OCI-LY7 (cell line): Measurements from ENCODE around the gene METTL23. TPM values are rescaled to one million over a fixed set of nuclear protein-coding genes. Genes with fewer than 3 reads are reported as not detected.

Experiments used
- BruUV-seq: library from RNA; stranded (reverse); fragments of 400-500 nt; replicated peaks from 2 replicates; lab custom pipeline; 2021; lab: Mats Ljungman, UMichigan
- CTCF ChIA-PET: fragments of 300-600 bp; sonication (Branson Sonifier 250); formaldehyde crosslinking; loops from one replicate; lab custom pipeline; 2022; ENCODE audit warnings: antibody characterized with exemption; ENCODE audit not compliant: unreplicated experiment; lab: Charles Lee
- POLR2A ChIA-PET: fragments of 300-600 bp; sonication (Branson Sonifier 250); formaldehyde crosslinking; loops from one replicate; lab custom pipeline; 2022; ENCODE audit warnings: antibody characterized with exemption; lab: Charles Lee
- DNase-seq: peaks from one replicate; pipeline ENCODE4 v3.0.0-alpha.2; 2015; ENCODE audit warnings: low spot score
- H2AFZ ChIP-seq: fragments of 200-600 bp; sonication (generic), shearing (Covaris generic); 2 replicates; pipeline ENCODE4 v1.6.1; 2014; ENCODE audit warnings: mild to moderate bottlenecking, antibody characterized with exemption, low read length, moderate library complexity
- H3K27ac ChIP-seq: fragments of 200-600 bp; sonication (generic); 2 replicates; pipeline ENCODE4 v1.5.1; 2014; ENCODE audit warnings: mixed run types, low read depth, mild to moderate bottlenecking, moderate library complexity, low read length, inconsistent platforms; ENCODE audit not compliant: poor library complexity, severe bottlenecking
- H3K36me3 ChIP-seq: fragments of 200-600 bp; sonication (generic); 2 replicates; pipeline ENCODE4 v1.6.1; 2014; ENCODE audit warnings: mild to moderate bottlenecking, antibody characterized with exemption, low read length, moderate library complexity, mixed read lengths; ENCODE audit not compliant: insufficient read depth
- H3K4me1 ChIP-seq: fragments of 200-600 bp; sonication (generic); 2 replicates; pipeline ENCODE4 v1.5.1; 2014; ENCODE audit warnings: mild to moderate bottlenecking, low read length; ENCODE audit not compliant: insufficient read depth, poor library complexity, severe bottlenecking
- H3K4me2 ChIP-seq: fragments of 200-600 bp; sonication (generic); 2 replicates; pipeline ENCODE4 v1.6.1; 2014; ENCODE audit warnings: mild to moderate bottlenecking, low read length
- H3K4me3 ChIP-seq: fragments of 200-600 bp; sonication (generic); 2 replicates; pipeline ENCODE4 v1.5.1; 2014; ENCODE audit warnings: mild to moderate bottlenecking, low read depth, low read length; ENCODE audit not compliant: poor library complexity, severe bottlenecking
- H3K79me2 ChIP-seq: fragments of 200-600 bp; sonication (generic); 2 replicates; pipeline ENCODE4 v1.6.1; 2016; ENCODE audit warnings: low read depth, mild to moderate bottlenecking, low read length, moderate library complexity, mixed read lengths; ENCODE audit not compliant: insufficient read depth
- H3K9me2 ChIP-seq: fragments of 200-600 bp; sonication (generic); 2 replicates; pipeline ENCODE4 v1.6.1; 2016; ENCODE audit warnings: mild to moderate bottlenecking, low read length, mixed read lengths; ENCODE audit not compliant: insufficient read depth
- H3K9me3 ChIP-seq: fragments of 200-600 bp; sonication (generic); 2 replicates; pipeline ENCODE4 v1.6.1; 2014; ENCODE audit warnings: mild to moderate bottlenecking, mixed run types, low read length, mixed read lengths
- H4K20me1 ChIP-seq: fragments of 200-600 bp; sonication (generic); 2 replicates; pipeline ENCODE4 v1.6.1; 2014; ENCODE audit warnings: mild to moderate bottlenecking, antibody characterized with exemption, low read length, moderate library complexity, mixed read lengths; ENCODE audit not compliant: insufficient read depth
- EZH2phosphoT487 ChIP-seq: fragments of 200-600 bp; sonication (generic); IDR thresholded peaks from 2 replicates; pipeline ENCODE4 v1.6.1; 2018; ENCODE audit warnings: low read depth, borderline replicate concordance, mild to moderate bottlenecking, mixed run types, antibody characterized with exemption, low read length, moderate library complexity, mixed read lengths
- intact Hi-C: fragments of 100-400 bp; cut with micrococcal nuclease; formaldehyde crosslinking; loops from one replicate; pipeline ENCODE4 v1.10.0; 2022; ENCODE audit not compliant: unreplicated experiment
- total RNA-seq, 2 experiments: library from RNA; depleted of rRNA in 1 of 2; stranded (reverse); fragments of >200 nt in 1 of 2; shearing (Covaris generic) in 1 of 2; gene quantifications; 2 replicates each; pipeline ENCODE4 v1.2.3, GENCODE V29; 2014 to 2022
- TF ChIP-seq, protein P1 (sequence below): fragments of 200-600 bp; sonication (generic); conservative IDR thresholded peaks from 2 replicates; pipeline ENCODE4 v1.5.1; 2014; ENCODE audit warnings: mild to moderate bottlenecking, antibody characterized with exemption, low read length, moderate library complexity, mixed read lengths

METTL23 gene
- total RNA-seq, 2 experiments from 2014 or later: 82.7 to 93.7 TPM

DNA sequence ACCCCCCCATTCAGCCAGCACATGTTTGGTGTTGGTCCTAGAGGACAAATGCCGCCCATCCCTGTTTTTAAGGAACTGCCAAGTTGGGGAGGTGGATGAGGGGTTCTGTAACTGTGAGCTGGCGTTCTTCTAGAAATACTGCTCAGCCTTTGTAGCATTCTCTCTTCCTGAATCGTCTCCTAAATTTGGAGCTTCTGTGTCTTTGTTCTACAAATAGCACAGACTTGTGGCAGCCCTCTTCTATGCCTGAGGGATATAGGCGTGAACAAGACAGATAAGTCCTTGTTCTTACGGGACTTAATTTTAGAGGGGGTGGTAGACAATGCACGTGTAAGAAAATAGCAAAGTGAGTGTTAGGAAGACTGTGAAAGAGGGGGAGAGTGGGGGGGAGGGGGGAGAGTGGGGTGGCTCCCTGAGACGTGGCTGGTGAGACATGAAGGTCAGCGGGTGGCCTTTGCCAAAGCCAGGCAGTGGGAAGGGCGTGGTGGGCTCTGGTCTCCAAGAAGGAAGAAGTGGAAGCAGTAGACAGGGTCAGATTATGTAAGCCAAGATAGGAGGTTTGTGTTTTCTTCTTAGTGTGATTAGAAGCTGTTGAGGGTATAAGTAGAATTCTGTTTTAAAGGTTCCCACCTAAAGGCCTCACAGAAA lies 21.2 kb downstream of the METTL23 start:
- CTCF ChIA-PET: interaction anchor here (0.7 kb wide), 1 partner anchor 120 kb away, joined by 3 read pairs; no protein-coding TSS in a partner anchor
- BruUV-seq: no TSS peak
- no peaks in the 10 kb centered on the region for H4K20me1 ChIP-seq
- no peak for DNase-seq
- no peaks in the 10 kb centered on the region; the same call in 1 of the 2 replicates for H3K79me2 ChIP-seq
- H3K9me3 ChIP-seq: no peaks in the 10 kb centered on the region
- no peak overlapping the region for H3K4me3 ChIP-seq
- H3K4me2 ChIP-seq: no peak overlapping the region
- intact Hi-C loops: no loop called here
- H3K27ac ChIP-seq: no peak overlapping the region
- peaks cover 82% of the 10 kb centered on the region for H3K36me3 ChIP-seq
- H2AFZ ChIP-seq: no peak overlapping the region
- POLR2A ChIA-PET: interaction anchor here (0.7 to 0.9 kb wide), 2 partner anchors 9 kb away, joined by 4 to 5 read pairs; no protein-coding TSS in a partner anchor
- peaks cover 18% of the 10 kb centered on the region for H3K4me1 ChIP-seq
- TF ChIP-seq EZH2phosphoT487: no peak
- TF ChIP-seq, protein P1, sequence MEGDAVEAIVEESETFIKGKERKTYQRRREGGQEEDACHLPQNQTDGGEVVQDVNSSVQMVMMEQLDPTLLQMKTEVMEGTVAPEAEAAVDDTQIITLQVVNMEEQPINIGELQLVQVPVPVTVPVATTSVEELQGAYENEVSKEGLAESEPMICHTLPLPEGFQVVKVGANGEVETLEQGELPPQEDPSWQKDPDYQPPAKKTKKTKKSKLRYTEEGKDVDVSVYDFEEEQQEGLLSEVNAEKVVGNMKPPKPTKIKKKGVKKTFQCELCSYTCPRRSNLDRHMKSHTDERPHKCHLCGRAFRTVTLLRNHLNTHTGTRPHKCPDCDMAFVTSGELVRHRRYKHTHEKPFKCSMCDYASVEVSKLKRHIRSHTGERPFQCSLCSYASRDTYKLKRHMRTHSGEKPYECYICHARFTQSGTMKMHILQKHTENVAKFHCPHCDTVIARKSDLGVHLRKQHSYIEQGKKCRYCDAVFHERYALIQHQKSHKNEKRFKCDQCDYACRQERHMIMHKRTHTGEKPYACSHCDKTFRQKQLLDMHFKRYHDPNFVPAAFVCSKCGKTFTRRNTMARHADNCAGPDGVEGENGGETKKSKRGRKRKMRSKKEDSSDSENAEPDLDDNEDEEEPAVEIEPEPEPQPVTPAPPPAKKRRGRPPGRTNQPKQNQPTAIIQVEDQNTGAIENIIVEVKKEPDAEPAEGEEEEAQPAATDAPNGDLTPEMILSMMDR: no peak
- no peaks in the 10 kb centered on the region for H3K9me2 ChIP-seq

GRCh38 chr17:76748657-76749056 lies 22.0 kb downstream of the METTL23 start:
- H3K4me2 ChIP-seq: no peak overlapping the region
- DNase-seq: no peak
- ChIA-PET CTCF (no interaction called here), POLR2A (interaction anchor here (0.6 to 0.9 kb wide), 3 partner anchors 10 to 433 kb away, joined by 3 to 4 read pairs (median 4); no protein-coding TSS in a partner anchor)
- H4K20me1 ChIP-seq: no peaks in the 10 kb centered on the region
- no peaks in the 10 kb centered on the region for H3K9me3 ChIP-seq
- H3K36me3 ChIP-seq: peaks cover 81% of the 10 kb centered on the region
- peaks cover 26% of the 10 kb centered on the region for H3K4me1 ChIP-seq
- intact Hi-C loops: no loop called here
- H3K27ac ChIP-seq: no peak overlapping the region
- H3K9me2 ChIP-seq: no peaks in the 10 kb centered on the region
- no peak overlapping the region for H2AFZ ChIP-seq
- no peaks in the 10 kb centered on the region; the same call in 1 of the 2 replicates for H3K79me2 ChIP-seq
- TF ChIP-seq EZH2phosphoT487: no peak
- TF ChIP-seq, protein P1: no peak
- BruUV-seq: no TSS peak
- no peak overlapping the region for H3K4me3 ChIP-seq

- H3K27ac ChIP-seq: peak overlapping the region; percentile 70
- peak overlapping the region; percentile 67 for H3K4me2 ChIP-seq
- H3K9me2 ChIP-seq: no peaks in the 10 kb centered on the region
- H3K4me3 ChIP-seq: peak overlapping the region; percentile 31
- ChIA-PET POLR2A (interaction anchor here (0.7 to 1.4 kb wide), 4 partner anchors 9 to 231 kb away, joined by 3 to 4 read pairs (median 3); no protein-coding TSS in a partner anchor), CTCF (interaction anchor here (0.6 kb wide), 1 partner anchor 13 kb away, joined by 3 read pairs; no protein-coding TSS in a partner anchor)
- no peak for TF ChIP-seq EZH2phosphoT487
- TF ChIP-seq, protein P1: no peak
- no peaks in the 10 kb centered on the region; the same call in 1 of the 2 replicates for H3K79me2 ChIP-seq
- H2AFZ ChIP-seq: peak overlapping the region; percentile 4; the same call in 1 of the 2 replicates
- BruUV-seq: no TSS peak
- H3K36me3 ChIP-seq: peaks cover 75% of the 10 kb centered on the region
- no peak for DNase-seq
- peaks cover 28% of the 10 kb centered on the region for H3K4me1 ChIP-seq
- no peaks in the 10 kb centered on the region for H3K9me3 ChIP-seq
- no peaks in the 10 kb centered on the region for H4K20me1 ChIP-seq
- intact Hi-C loops: no loop called here
Observed at GRCh38 chr17:76751416-76751993, 24.9 kb downstream of the METTL23 start.
